ENCODE measurements around the gene BCKDK.
A peak's percentile ranks its signal among the peaks of the same experiment; 100 is the strongest.

The BCKDK gene

GRCh38 chr16:31080035-31080629 is 28.1 kb upstream of the BCKDK start:
- no peak for DNase-seq (ENCODE audit: low read depth)

GRCh38 chr16:31080756-31081419 is 27.3 kb upstream of the BCKDK start:
- DNase-seq (ENCODE audit: low read depth), result no peak

- DNase-seq (ENCODE audit: low read depth), result no peak
Observed at GRCh38 chr16:31081428-31082351, 26.5 kb upstream of the BCKDK start.

- DNase-seq (ENCODE audit: low read depth), result no peak
Observed at GRCh38 chr16:31082368-31083045, 25.7 kb upstream of the BCKDK start.

GRCh38 chr16:31083081-31083480 is 25.1 kb upstream of the BCKDK start:
- DNase-seq (ENCODE audit: low read depth), result no peak

GRCh38 chr16:31083556-31083955 is 24.6 kb upstream of the BCKDK start:
- DNase-seq (ENCODE audit: low read depth), result no peak

GRCh38 chr16:31083981-31084380 is 24.2 kb upstream of the BCKDK start:
- no peak for DNase-seq (ENCODE audit: low read depth)

GRCh38 chr16:31084584-31085302 is 23.4 kb upstream of the BCKDK start:
- no peak for DNase-seq (ENCODE audit: low read depth)

GRCh38 chr16:31085411-31085810 is 22.8 kb upstream of the BCKDK start:
- DNase-seq (ENCODE audit: low read depth), result no peak

- DNase-seq (ENCODE audit: low read depth), result no peak
Observed at GRCh38 chr16:31085873-31086628, 22.1 kb upstream of the BCKDK start.

GRCh38 chr16:31086629-31086906 is 21.6 kb upstream of the BCKDK start:
- no peak for DNase-seq (ENCODE audit: low read depth)

- DNase-seq (ENCODE audit: low read depth), result no peak
Observed at GRCh38 chr16:31087481-31087880, 20.7 kb upstream of the BCKDK start.

GRCh38 chr16:31087971-31088370 is 20.2 kb upstream of the BCKDK start:
- no peak for DNase-seq (ENCODE audit: low read depth)

- no peak for DNase-seq (ENCODE audit: low read depth)
Observed at GRCh38 chr16:31088459-31089183, 19.6 kb upstream of the BCKDK start, which contains the start of gene PRSS53. PRSS53 (minus strand) TSS chr16:31088943; CDS start chr16:31088809, 134 bp downstream.

- DNase-seq (ENCODE audit: low read depth), result no peak
Observed at GRCh38 chr16:31089199-31089598, 19.0 kb upstream of the BCKDK start.

- no peak for DNase-seq (ENCODE audit: low read depth)
Observed at GRCh38 chr16:31090540-31090939, 17.6 kb upstream of the BCKDK start.

GRCh38 chr16:31092330-31092729 is 15.9 kb upstream of the BCKDK start:
- DNase-seq (ENCODE audit: low read depth), result no peak

- no peak for DNase-seq (ENCODE audit: low read depth)
Observed at GRCh38 chr16:31093132-31093703, 15.0 kb upstream of the BCKDK start.

- no peak for DNase-seq (ENCODE audit: low read depth)
Observed at GRCh38 chr16:31094088-31094423, 14.1 kb upstream of the BCKDK start.

GRCh38 chr16:31094424-31095120 is 13.6 kb upstream of the BCKDK start, which contains the start of gene VKORC1:
VKORC1 (minus strand) TSS chr16:31094797; CDS start chr16:31094729, 68 bp downstream.
- DNase-seq (ENCODE audit: low read depth), result peak; percentile 86
